GM18870 (cell line): Measurements from ENCODE around the gene LCA5.
"Not testable (repeated sequence)": the region's sequence is repeated elsewhere in the genome, so short reads cannot be mapped to it uniquely, and the experiment has no call there.

ENCODE experiments used
- ATAC-seq: cut with Tn5 transposase; IDR thresholded peaks from one replicate; pipeline ENCODE4 v1.9.1; 2021; ENCODE audit warnings: moderate library complexity; ENCODE audit not compliant: unreplicated experiment

The LCA5 gene

DNA sequence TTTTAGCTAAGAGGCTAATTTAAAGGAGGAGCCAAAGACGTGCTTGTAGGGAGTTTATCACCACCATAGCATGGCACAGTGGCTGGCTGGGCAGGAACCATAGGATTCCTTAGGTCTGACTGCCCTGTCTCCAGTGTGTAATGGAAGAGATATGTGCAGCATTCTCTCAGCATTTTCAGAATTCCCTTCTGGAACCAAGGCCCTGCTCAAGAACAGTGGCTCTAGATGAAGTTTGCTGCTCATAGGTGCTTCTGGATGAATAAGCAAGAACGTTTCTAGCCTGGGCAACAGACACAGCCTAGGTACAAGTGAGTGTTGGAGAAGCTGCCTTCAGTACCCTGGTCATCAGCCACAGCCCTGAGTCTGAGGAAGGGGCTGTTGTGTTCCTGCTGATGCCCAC, 69.1 kb downstream of the LCA5 start:
- ATAC-seq = no peak

GRCh38 chr6:79467716-79468115, 69.5 kb downstream of the LCA5 start:
- ATAC-seq = no peak

- peak; percentile 51 for ATAC-seq
These were observed 70.9 kb downstream of the LCA5 start for GRCh38 chr6:79466207-79466834.

- ATAC-seq = no peak
These were observed 71.8 kb downstream of the LCA5 start for GRCh38 chr6:79465381-79465780.

DNA sequence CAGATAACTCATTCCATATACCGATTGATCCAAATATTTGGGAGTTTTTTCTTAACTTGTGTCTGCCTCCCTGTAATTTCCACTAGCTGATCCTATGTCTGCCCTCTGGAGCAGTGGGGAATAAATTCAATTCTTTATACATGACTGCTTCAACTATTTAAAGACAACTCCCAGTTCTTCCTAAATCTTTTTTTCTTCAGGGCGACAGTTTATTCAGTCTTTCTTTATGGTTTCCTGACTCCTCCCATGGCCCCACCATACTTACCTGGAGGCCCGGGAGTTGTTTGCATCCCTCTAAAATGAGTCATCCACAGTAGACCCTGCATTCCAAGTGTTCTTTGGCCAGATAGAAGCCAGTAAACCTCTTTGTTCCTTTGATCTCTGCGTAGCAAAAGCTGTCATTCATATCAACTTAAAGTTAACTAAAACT, 73.6 kb downstream of the LCA5 start:
- no peak for ATAC-seq

GRCh38 chr6:79461205-79461604, 76.0 kb downstream of the LCA5 start:
- ATAC-seq = peak; percentile 67

- ATAC-seq = no peak
These were observed 81.8 kb downstream of the LCA5 start for GRCh38 chr6:79455446-79455845.

DNA sequence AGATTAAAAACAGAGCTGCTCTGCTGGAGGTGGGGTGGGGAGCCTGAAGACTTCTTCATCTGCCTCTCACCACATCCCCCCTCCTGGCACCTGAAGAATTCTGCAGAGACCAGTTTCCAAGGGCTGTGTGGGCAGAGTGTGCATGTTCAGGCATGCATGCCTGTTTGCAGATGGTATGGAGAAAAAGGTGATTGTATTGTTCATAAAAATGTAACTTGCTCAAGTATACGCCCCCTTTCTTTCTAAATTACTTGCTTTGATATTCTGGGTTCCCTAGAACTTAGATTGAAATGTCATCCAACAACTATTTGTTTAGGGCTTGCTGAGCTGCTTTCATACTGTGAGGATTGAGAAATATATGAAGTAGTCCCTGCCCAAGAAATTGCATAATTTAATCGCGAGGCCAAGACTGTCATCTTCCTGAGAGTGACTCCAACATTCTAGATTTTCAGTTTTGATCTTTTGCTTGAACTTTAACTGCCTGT, 83.6 kb downstream of the LCA5 start:
- ATAC-seq = no peak

DNA sequence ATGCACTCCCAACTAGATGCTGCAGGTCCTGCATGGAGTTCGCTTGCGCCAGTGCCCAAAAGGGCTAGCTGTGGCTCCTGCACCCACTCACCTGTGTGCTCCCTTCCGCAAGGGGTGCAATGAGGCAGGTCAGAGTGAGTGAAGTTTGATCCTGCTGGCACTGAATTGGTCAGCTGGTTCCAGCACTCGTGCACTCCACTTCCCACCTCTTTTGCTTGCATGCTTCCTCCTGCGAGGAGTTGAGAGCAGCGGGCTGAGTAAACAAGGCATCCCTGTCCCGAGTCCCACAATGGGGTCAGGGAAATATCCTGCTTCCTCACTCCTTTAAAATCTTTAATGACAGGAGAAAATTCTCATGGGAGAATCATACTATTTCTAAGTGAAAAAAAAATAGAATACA, 86.2 kb downstream of the LCA5 start:
- ATAC-seq = no peak

DNA sequence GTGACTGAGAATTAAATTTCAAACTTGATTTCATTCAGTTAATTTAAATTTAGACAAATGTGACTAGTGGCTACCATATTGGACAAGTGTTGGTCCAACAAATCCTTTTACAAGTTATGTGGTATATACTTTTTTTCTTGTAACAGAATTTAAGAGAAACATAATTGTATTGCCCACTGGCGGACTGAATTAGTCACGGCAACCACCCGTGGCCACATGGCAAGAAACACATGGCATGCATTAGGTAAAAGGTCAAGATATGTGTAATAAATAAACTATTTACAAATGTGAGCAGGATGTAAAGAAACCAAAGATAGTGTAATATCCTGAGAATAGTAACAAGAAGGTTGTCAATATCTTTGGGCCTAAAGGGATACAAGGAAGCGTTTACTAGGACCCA, 91.2 kb downstream of the LCA5 start:
- ATAC-seq = no peak

DNA sequence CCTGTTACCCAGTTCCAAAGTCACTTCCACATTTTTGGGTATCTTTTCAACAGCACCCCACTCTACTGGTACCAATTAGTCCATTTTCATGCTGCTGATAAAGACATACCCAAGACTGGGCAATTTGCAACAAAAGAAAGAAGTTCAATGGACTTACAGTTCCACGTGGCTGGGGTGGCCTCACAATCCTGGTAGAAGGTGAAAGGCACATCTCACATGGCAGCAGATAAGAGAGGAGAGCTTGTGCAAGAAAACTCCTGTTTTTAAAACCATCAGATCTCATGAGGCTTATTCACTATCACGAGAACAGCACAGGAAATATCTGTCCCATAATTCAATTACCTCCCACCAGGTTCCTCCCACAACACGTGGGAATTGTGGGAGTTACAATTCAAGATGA, 93.4 kb downstream of the LCA5 start:
- not testable (repeated sequence) for ATAC-seq

- no peak for ATAC-seq
These were observed 96.0 kb downstream of the LCA5 start for GRCh38 chr6:79441192-79441591.

DNA sequence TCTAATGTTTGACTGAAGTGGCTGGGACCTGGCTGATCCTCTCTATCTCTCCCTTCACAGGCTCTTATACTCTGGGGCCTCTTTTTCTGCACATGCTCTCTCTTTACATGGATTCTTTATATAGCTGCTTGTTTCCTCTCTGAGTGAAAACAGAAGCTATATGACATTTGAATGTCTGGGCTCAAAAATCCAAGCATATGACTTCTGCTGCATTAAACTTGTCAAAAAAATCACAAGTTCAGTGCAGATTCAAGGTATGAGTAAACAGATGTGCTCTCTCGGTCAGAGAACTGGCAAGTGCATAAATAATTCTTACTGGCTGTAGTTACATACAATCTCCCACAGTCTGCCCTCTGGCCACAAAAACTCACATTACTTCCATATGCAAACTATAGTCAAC, 96.6 kb downstream of the LCA5 start:
- no peak for ATAC-seq

DNA sequence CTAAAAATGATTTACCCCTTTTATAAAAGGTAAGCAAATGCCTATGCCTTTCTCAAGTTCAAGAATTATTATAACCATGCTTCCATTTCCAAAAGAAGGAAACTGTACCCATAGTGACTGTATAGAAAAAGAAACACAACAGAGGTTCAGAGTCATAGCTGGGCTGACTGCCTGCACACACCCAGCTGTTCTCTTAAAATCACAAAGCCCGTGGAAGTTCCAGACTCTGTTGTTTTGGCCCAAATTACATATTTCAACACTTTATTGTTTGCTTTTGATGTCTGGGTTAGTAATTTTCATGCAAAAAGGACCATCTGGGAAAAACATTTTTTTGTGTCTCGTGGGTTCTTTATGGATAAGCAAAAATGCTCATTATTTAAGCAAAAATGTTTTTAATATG, 99.2 kb downstream of the LCA5 start:
- no peak for ATAC-seq

- no peak for ATAC-seq
These were observed 101.0 kb downstream of the LCA5 start for GRCh38 chr6:79436241-79436640.

GRCh38 chr6:79435746-79436145, 101.5 kb downstream of the LCA5 start:
- ATAC-seq = no peak
